Gastrocnemius medialis (tissue), 4 donors: ENCODE measurements around the gene METRNL.

ENCODE experiments used
- CTCF ChIP-seq, 5 experiments: fragments of 450-650 bp in 3 of 5; fragments of 200-600 bp in 2 of 5; sonication (generic) in 2 of 5; IDR thresholded peaks in 4 of 5; conservative IDR thresholded peaks in 1 of 5; 1 replicate in 4 of 5; 2 replicates in 1 of 5; pipeline ENCODE4 v1.5.1; 2016 to 2019; ENCODE audit warnings: antibody characterized with exemption in 5 of 5, mild to moderate bottlenecking in 3 of 5, moderate library complexity in 3 of 5
- POLR2A ChIP-seq, 2 donors: fragments of 450-650 bp; IDR thresholded peaks; one replicate each; pipeline ENCODE4 v1.6.1; 2017; ENCODE audit warnings: antibody characterized with exemption in 2 of 2, mild to moderate bottlenecking in 2 of 2, moderate library complexity in 2 of 2

GRCh38 chr17:83036666-83037065 lies 42.7 kb upstream of the METRNL start:
- TF ChIP-seq CTCF (IDR thresholded peaks at IDR 0.05 in 4 of 5, conservative IDR thresholded peaks at IDR 0.05 in 1 of 5) (no peak), POLR2A (IDR thresholded peaks at IDR 0.05) (no peak)
